Measurements from ENCODE around the gene CHIT1. TPM values are rescaled to one million over a fixed set of nuclear protein-coding genes. Genes with fewer than 3 reads are reported as not detected.

CHIT1 gene
- total RNA-seq, 1 experiment from 2014 or later, result not detected

GRCh38 chr1:203178821-203179666 lies 50.4 kb downstream of the CHIT1 start:
- ATAC-seq (no peak), DNase-seq (ENCODE audit: low read depth, low spot score) (no peak)
- Histone ChIP-seq H3K4me1 (ENCODE audit: control insufficient read depth, insufficient read depth, low read length) (no peaks in the 10 kb centered on the region), H3K9me3 (ENCODE audit: control insufficient read depth, insufficient read depth, low read depth, low read length) (no peaks in the 10 kb centered on the region), H3K36me3 (ENCODE audit: control insufficient read depth, insufficient read depth, low read length) (no peaks in the 10 kb centered on the region), H3K27me3 (ENCODE audit: control insufficient read depth, insufficient read depth, low read length) (no peaks in the 10 kb centered on the region), H3K27ac (ENCODE audit: low read length) (no peak overlapping the region), H3K4me3 (ENCODE audit: low read depth in 2 of 2, low read length in 2 of 2) (no peak overlapping the region)
- ChIA-PET CTCF (no interaction called here), POLR2A (no interaction called here)
- intact Hi-C loops (cut with micrococcal nuclease; ENCODE audit: unreplicated experiment), result no loop called here
- TF ChIP-seq REST (IDR thresholded peaks at IDR 0.05; ENCODE audit: insufficient read depth in 1 of 2, low read depth in 2 of 2, low read length in 1 of 2) (no peak), CTCF (IDR thresholded peaks at IDR 0.05) (no peak), TCF7L2 (IDR thresholded peaks at IDR 0.05; ENCODE audit: low read depth, low read length) (no peak), POLR2AphosphoS5 (IDR thresholded peaks at IDR 0.05; ENCODE audit: low read depth, low read length) (no peak), SIN3A (IDR thresholded peaks at IDR 0.05; ENCODE audit: borderline replicate concordance, insufficient read depth, low read depth, low read length) (no peak)
- BruUV-seq (replicated peaks), result no TSS peak
- in situ Hi-C loops (cut with HindIII; ENCODE audit: low pct_unique_long_range_greater_than_20kb, low sequenced_read_pairs), result no loop called here

GRCh38 chr1:203178083-203178482 lies 51.4 kb downstream of the CHIT1 start:
- no peaks in the 10 kb centered on the region for H3K9me3 ChIP-seq (ENCODE audit: control insufficient read depth, insufficient read depth, low read depth, low read length)
- BruUV-seq (replicated peaks), result no TSS peak
- intact Hi-C loops (cut with micrococcal nuclease; ENCODE audit: unreplicated experiment) (no loop called here), in situ Hi-C loops (cut with HindIII; ENCODE audit: low pct_unique_long_range_greater_than_20kb, low sequenced_read_pairs) (no loop called here)
- POLR2A ChIA-PET, result no interaction called here
- H3K27ac ChIP-seq (ENCODE audit: low read length), result no peak overlapping the region
- no peaks in the 10 kb centered on the region for H3K4me1 ChIP-seq (ENCODE audit: control insufficient read depth, insufficient read depth, low read length)
- DNase-seq (ENCODE audit: low read depth, low spot score) (no peak), ATAC-seq (no peak)
- no peak overlapping the region for H3K4me3 ChIP-seq (ENCODE audit: low read depth in 2 of 2, low read length in 2 of 2)
- CTCF ChIA-PET, result no interaction called here
- H3K27me3 ChIP-seq (ENCODE audit: control insufficient read depth, insufficient read depth, low read length), result no peaks in the 10 kb centered on the region
- TF ChIP-seq POLR2AphosphoS5 (IDR thresholded peaks at IDR 0.05; ENCODE audit: low read depth, low read length), result no peak
- TF ChIP-seq CTCF (IDR thresholded peaks at IDR 0.05), result no peak
- TF ChIP-seq TCF7L2 (IDR thresholded peaks at IDR 0.05; ENCODE audit: low read depth, low read length), result no peak
- no peak for TF ChIP-seq SIN3A (IDR thresholded peaks at IDR 0.05; ENCODE audit: borderline replicate concordance, insufficient read depth, low read depth, low read length)
- TF ChIP-seq REST (IDR thresholded peaks at IDR 0.05; ENCODE audit: insufficient read depth in 1 of 2, low read depth in 2 of 2, low read length in 1 of 2), result no peak
- no peaks in the 10 kb centered on the region for H3K36me3 ChIP-seq (ENCODE audit: control insufficient read depth, insufficient read depth, low read length)

Measured in Panc1 (cell line).